ENCODE data around the gene ASXL2. TPM values are rescaled to one million over a fixed set of nuclear protein-coding genes. Genes with fewer than 3 reads are reported as not detected.
"Not testable (repeated sequence)": the region's sequence is repeated elsewhere in the genome, so short reads cannot be mapped to it uniquely, and the experiment has no call there.

Gene ASXL2
- polyA plus RNA-seq, 1 donor from 2014 or later, result 2.9 TPM

DNA sequence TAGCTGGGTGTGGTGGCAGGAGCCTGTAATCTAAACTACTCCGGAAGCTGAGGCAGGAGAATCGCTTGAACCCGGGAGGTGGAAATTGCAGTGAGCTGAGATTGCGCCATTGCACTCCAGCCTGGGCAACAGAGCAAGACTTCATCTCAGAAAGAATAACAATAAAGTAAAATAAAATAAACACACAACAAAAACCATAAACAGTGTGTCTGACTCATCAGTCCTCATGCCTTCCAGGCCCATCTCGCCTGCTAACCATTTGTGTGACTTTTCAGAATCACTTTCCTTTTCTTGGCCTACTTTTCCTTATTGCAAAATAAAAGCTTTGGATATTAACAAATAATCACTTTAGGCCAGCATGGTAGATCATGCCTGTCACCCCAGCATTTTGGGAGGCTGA lies 42.0 kb upstream of the ASXL2 start:
- Histone ChIP-seq H3K9ac (ENCODE audit: low read length) (no peak overlapping the region), H3F3A (ENCODE audit: insufficient read depth, low read length, poor library complexity, severe bottlenecking) (no peaks in the 10 kb centered on the region), H3K9me3 (ENCODE audit: low read length) (no peaks in the 10 kb centered on the region), H3K27ac (ENCODE audit: low read length) (no peak overlapping the region), H3K9me2 (ENCODE audit: insufficient read depth, low read length) (no peaks in the 10 kb centered on the region), H3K27me3 (ENCODE audit: insufficient read depth, low read depth, low read length) (no peaks in the 10 kb centered on the region), H3K4me2 (ENCODE audit: low read length) (no peak overlapping the region), H4K20me1 (ENCODE audit: insufficient read depth) (no peaks in the 10 kb centered on the region), H3K79me2 (replicated peaks; ENCODE audit: insufficient read depth, low read length) (no peaks in the 10 kb centered on the region), H2AFZ (ENCODE audit: low read depth, low read length) (no peak overlapping the region), H3K4me3 (ENCODE audit: low read length) (no peak overlapping the region), H3K36me3 (ENCODE audit: insufficient read depth, low read length) (no peaks in the 10 kb centered on the region)
- no peak for TF ChIP-seq EZH2 (IDR thresholded peaks at IDR 0.05; ENCODE audit: borderline replicate concordance, insufficient read depth, low read length, poor library complexity, severe bottlenecking)
- TF ChIP-seq TAF1 (IDR thresholded peaks at IDR 0.05; ENCODE audit: low read depth), result no peak
- no peak for TF ChIP-seq EP300 (conservative IDR thresholded peaks at IDR 0.05; ENCODE audit: poor library complexity, severe bottlenecking)
- TF ChIP-seq, protein P1, sequence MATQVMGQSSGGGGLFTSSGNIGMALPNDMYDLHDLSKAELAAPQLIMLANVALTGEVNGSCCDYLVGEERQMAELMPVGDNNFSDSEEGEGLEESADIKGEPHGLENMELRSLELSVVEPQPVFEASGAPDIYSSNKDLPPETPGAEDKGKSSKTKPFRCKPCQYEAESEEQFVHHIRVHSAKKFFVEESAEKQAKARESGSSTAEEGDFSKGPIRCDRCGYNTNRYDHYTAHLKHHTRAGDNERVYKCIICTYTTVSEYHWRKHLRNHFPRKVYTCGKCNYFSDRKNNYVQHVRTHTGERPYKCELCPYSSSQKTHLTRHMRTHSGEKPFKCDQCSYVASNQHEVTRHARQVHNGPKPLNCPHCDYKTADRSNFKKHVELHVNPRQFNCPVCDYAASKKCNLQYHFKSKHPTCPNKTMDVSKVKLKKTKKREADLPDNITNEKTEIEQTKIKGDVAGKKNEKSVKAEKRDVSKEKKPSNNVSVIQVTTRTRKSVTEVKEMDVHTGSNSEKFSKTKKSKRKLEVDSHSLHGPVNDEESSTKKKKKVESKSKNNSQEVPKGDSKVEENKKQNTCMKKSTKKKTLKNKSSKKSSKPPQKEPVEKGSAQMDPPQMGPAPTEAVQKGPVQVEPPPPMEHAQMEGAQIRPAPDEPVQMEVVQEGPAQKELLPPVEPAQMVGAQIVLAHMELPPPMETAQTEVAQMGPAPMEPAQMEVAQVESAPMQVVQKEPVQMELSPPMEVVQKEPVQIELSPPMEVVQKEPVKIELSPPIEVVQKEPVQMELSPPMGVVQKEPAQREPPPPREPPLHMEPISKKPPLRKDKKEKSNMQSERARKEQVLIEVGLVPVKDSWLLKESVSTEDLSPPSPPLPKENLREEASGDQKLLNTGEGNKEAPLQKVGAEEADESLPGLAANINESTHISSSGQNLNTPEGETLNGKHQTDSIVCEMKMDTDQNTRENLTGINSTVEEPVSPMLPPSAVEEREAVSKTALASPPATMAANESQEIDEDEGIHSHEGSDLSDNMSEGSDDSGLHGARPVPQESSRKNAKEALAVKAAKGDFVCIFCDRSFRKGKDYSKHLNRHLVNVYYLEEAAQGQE (IDR thresholded peaks at IDR 0.05; ENCODE audit: borderline replicate concordance), result no peak

GRCh38 chr2:25917832-25918231 lies 39.5 kb upstream of the ASXL2 start:
- H3K9me2 ChIP-seq (ENCODE audit: insufficient read depth, low read length), result no peaks in the 10 kb centered on the region
- no peak overlapping the region for H3K4me2 ChIP-seq (ENCODE audit: low read length)
- no peak overlapping the region for H2AFZ ChIP-seq (ENCODE audit: low read depth, low read length)
- H3K36me3 ChIP-seq (ENCODE audit: insufficient read depth, low read length), result no peaks in the 10 kb centered on the region
- H3K4me3 ChIP-seq (ENCODE audit: low read length), result no peak overlapping the region
- no peak overlapping the region for H3K9ac ChIP-seq (ENCODE audit: low read length)
- TF ChIP-seq RAD21 (conservative IDR thresholded peaks at IDR 0.05) (no peak), EZH2 (IDR thresholded peaks at IDR 0.05; ENCODE audit: borderline replicate concordance, insufficient read depth, low read length, poor library complexity, severe bottlenecking) (no peak), POLR2AphosphoS5 (IDR thresholded peaks at IDR 0.05) (no peak), TAF1 (IDR thresholded peaks at IDR 0.05; ENCODE audit: low read depth) (no peak), SMC3 (conservative IDR thresholded peaks at IDR 0.05; ENCODE audit: poor library complexity) (no peak), CTCF (IDR thresholded peaks at IDR 0.05; ENCODE audit: poor library complexity, severe bottlenecking) (no peak), MXI1 (conservative IDR thresholded peaks at IDR 0.05; ENCODE audit: poor library complexity, severe bottlenecking) (no peak), EP300 (conservative IDR thresholded peaks at IDR 0.05; ENCODE audit: poor library complexity, severe bottlenecking) (no peak)
- TF ChIP-seq, protein P1 (IDR thresholded peaks at IDR 0.05; ENCODE audit: borderline replicate concordance), result no peak
- no peaks in the 10 kb centered on the region for H3K79me2 ChIP-seq (replicated peaks; ENCODE audit: insufficient read depth, low read length)
- H4K20me1 ChIP-seq (ENCODE audit: insufficient read depth), result no peaks in the 10 kb centered on the region
- H3K9me3 ChIP-seq (ENCODE audit: low read length), result no peaks in the 10 kb centered on the region
- H3F3A ChIP-seq (ENCODE audit: insufficient read depth, low read length, poor library complexity, severe bottlenecking), result peaks cover 4% of the 10 kb centered on the region
- H3K27me3 ChIP-seq (ENCODE audit: insufficient read depth, low read depth, low read length), result no peaks in the 10 kb centered on the region
- H3K27ac ChIP-seq (ENCODE audit: low read length), result no peak overlapping the region

GRCh38 chr2:25917411-25917810 lies 39.1 kb upstream of the ASXL2 start:
- not testable (repeated sequence) for H3K79me2 ChIP-seq (replicated peaks; ENCODE audit: insufficient read depth, low read length); H4K20me1 ChIP-seq (ENCODE audit: insufficient read depth); H3K4me2 ChIP-seq (ENCODE audit: low read length); H3K4me3 ChIP-seq (ENCODE audit: low read length); H3F3A ChIP-seq (ENCODE audit: insufficient read depth, low read length, poor library complexity, severe bottlenecking); H3K27ac ChIP-seq (ENCODE audit: low read length); H3K27me3 ChIP-seq (ENCODE audit: insufficient read depth, low read depth, low read length); H3K9me3 ChIP-seq (ENCODE audit: low read length); H2AFZ ChIP-seq (ENCODE audit: low read depth, low read length); H3K36me3 ChIP-seq (ENCODE audit: insufficient read depth, low read length); H3K9ac ChIP-seq (ENCODE audit: low read length); H3K9me2 ChIP-seq (ENCODE audit: insufficient read depth, low read length)

Measured in neural cell (in vitro differentiated cells).